SK-N-MC (cell line): ENCODE data around the gene SLC6A7.

Experiments
- EZH2 ChIP-seq: fragments of 200-600 bp; sonication (generic); IDR thresholded peaks from one replicate; pipeline ENCODE4 v1.6.1; 2017; ENCODE audit warnings: antibody characterized with exemption
- POLR2AphosphoS5 ChIP-seq: IDR thresholded peaks from 2 replicates; pipeline ENCODE4 v1.6.1; 2012; ENCODE audit warnings: mild to moderate bottlenecking, low read depth, low read length, borderline replicate concordance

GRCh38 chr5:150217873-150218692, 28.2 kb downstream of the SLC6A7 start:
- no peak for TF ChIP-seq POLR2AphosphoS5
- no peak for TF ChIP-seq EZH2
